Measurements from ENCODE around the gene RUFY3.
"Not testable (repeated sequence)": the region's sequence is repeated elsewhere in the genome, so short reads cannot be mapped to it uniquely, and the experiment has no call there.

The RUFY3 gene

GRCh38 chr4:70818173-70818855 is 96.5 kb downstream of the RUFY3 start:
- H3K36me3 Mint-ChIP-seq (ENCODE audit: low read depth) = peaks cover 44% of the 10 kb centered on the region

GRCh38 chr4:70818921-70819320 is 97.2 kb downstream of the RUFY3 start:
- H3K4me1 Mint-ChIP-seq = peaks cover 11% of the 10 kb centered on the region
- no peak overlapping the region for H3K27ac Mint-ChIP-seq
- ATAC-seq = no peak
- no peak for DNase-seq
- no peaks in the 10 kb centered on the region for H3K9me3 Mint-ChIP-seq
- no peak overlapping the region for H3K4me3 Mint-ChIP-seq
- peaks cover 49% of the 10 kb centered on the region for H3K36me3 Mint-ChIP-seq (ENCODE audit: low read depth)
- H3K27me3 Mint-ChIP-seq = no peaks in the 10 kb centered on the region

More at GRCh38 chr4:70818173-70818855, 96.5 kb downstream of the RUFY3 start:
- ATAC-seq (peak; percentile 68), DNase-seq (no peak)
- no peak overlapping the region for H3K4me3 Mint-ChIP-seq
- H3K4me1 Mint-ChIP-seq = peaks cover 11% of the 10 kb centered on the region
- H3K9me3 Mint-ChIP-seq = no peaks in the 10 kb centered on the region
- H3K27ac Mint-ChIP-seq = no peak overlapping the region
- no peaks in the 10 kb centered on the region for H3K27me3 Mint-ChIP-seq

- Mint-ChIP-seq H3K9me3 (no peaks in the 10 kb centered on the region), H3K27me3 (no peaks in the 10 kb centered on the region), H3K4me3 (no peak overlapping the region), H3K27ac (no peak overlapping the region), H3K36me3 (ENCODE audit: low read depth) (peaks cover 62% of the 10 kb centered on the region), H3K4me1 (peaks cover 3% of the 10 kb centered on the region)
- no peak for ATAC-seq
- DNase-seq = no peak
Observed at GRCh38 chr4:70829015-70829414, 107.3 kb downstream of the RUFY3 start.

DNA sequence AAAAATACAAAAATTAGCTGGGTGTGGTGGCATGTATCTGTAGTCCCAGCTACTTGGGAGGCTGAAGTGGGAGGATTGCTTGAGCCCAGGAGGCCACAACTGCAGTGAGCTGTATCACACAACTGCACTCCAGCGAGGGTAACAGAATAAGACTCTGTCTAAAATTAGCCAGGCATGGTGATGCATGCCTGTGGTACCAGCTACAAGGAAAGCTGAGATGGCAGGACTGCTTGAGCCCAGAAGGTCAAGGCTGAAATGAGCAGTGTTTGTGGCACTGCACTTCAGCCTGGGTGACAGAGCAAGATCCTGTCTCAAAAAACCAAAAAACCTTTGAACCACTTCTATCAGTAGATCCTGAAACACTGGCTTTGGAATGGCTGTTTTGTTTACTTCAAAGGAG is 107.7 kb downstream of the RUFY3 start:
- Mint-ChIP-seq H3K9me3 (no peaks in the 10 kb centered on the region), H3K4me1 (peaks cover 3% of the 10 kb centered on the region), H3K27ac (no peak overlapping the region), H3K27me3 (no peaks in the 10 kb centered on the region), H3K36me3 (ENCODE audit: low read depth) (peaks cover 63% of the 10 kb centered on the region), H3K4me3 (no peak overlapping the region)
- no peak for ATAC-seq
- no peak for DNase-seq

DNA sequence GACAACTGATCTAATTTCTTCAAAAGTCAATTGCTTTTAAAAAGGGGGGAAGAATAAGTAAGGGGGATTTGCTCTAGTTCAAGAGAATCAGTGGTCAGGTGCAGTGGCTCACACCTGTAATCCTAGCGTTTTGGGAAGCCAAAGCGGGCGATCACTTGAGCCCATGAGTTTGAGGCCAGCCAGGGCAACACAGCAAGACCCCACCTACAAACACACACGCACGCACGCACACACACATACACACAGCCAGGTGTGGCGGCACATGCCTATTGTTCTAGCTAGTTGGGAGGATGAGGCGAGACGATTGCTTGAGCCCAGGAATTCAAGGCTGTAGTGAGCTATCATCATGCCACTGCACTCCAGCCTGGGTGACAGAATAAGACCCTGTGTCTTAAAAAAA is 108.3 kb downstream of the RUFY3 start:
- Mint-ChIP-seq H3K4me1 (peaks cover 6% of the 10 kb centered on the region), H3K27me3 (no peaks in the 10 kb centered on the region), H3K9me3 (no peaks in the 10 kb centered on the region), H3K27ac (no peak overlapping the region), H3K4me3 (no peak overlapping the region), H3K36me3 (ENCODE audit: low read depth) (peaks cover 65% of the 10 kb centered on the region)
- DNase-seq (no peak), ATAC-seq (no peak)

GRCh38 chr4:70831293-70831692 is 109.5 kb downstream of the RUFY3 start:
- H3K27ac Mint-ChIP-seq = no peak overlapping the region
- DNase-seq (no peak), ATAC-seq (no peak)
- H3K9me3 Mint-ChIP-seq = no peaks in the 10 kb centered on the region
- H3K4me3 Mint-ChIP-seq = no peak overlapping the region
- H3K27me3 Mint-ChIP-seq = no peaks in the 10 kb centered on the region
- peaks cover 60% of the 10 kb centered on the region for H3K36me3 Mint-ChIP-seq (ENCODE audit: low read depth)
- H3K4me1 Mint-ChIP-seq = peaks cover 11% of the 10 kb centered on the region

- Mint-ChIP-seq H3K27me3 (no peaks in the 10 kb centered on the region), H3K4me3 (no peak overlapping the region), H3K36me3 (ENCODE audit: low read depth) (peaks cover 60% of the 10 kb centered on the region), H3K4me1 (peaks cover 28% of the 10 kb centered on the region), H3K27ac (no peak overlapping the region), H3K9me3 (no peaks in the 10 kb centered on the region)
- DNase-seq (no peak), ATAC-seq (no peak)
Observed at GRCh38 chr4:70833675-70834074, 111.9 kb downstream of the RUFY3 start.

DNA sequence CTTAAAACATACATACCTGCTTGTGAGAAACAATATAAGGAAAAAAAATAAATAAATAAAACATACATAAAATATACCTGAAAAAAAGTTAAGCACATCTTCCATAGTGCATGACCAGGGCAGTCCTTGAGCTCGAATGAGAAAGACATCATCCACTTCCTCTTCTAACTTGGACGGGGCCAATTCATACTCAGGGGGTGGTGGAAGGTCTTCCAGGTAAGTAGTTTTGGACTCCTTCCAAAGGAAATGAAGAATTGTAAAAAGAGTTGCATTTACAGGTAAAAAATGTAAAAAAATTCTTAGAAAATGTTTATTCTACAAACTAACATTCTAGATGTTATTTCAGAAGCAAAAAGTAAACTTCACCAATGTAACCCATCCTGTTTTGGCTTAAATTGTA is 114.3 kb downstream of the RUFY3 start:
- Mint-ChIP-seq H3K9me3 (no peaks in the 10 kb centered on the region), H3K27me3 (no peaks in the 10 kb centered on the region), H3K4me1 (peaks cover 38% of the 10 kb centered on the region), H3K36me3 (ENCODE audit: low read depth) (peaks cover 53% of the 10 kb centered on the region), H3K4me3 (peak overlapping the region; percentile 93), H3K27ac (peak overlapping the region; percentile 55)
- no peak for DNase-seq
- no peak for ATAC-seq

- no peak for ATAC-seq
Observed at GRCh38 chr4:70838204-70838603, 116.4 kb downstream of the RUFY3 start.

GRCh38 chr4:70838666-70839588 is 117.2 kb downstream of the RUFY3 start:
- H3K4me1 Mint-ChIP-seq = peaks cover 63% of the 10 kb centered on the region
- peaks cover 32% of the 10 kb centered on the region for H3K36me3 Mint-ChIP-seq (ENCODE audit: low read depth)
- ATAC-seq (peak; percentile 39), DNase-seq (peak; percentile 70)
- H3K4me3 Mint-ChIP-seq = peak overlapping the region; percentile 93
- no peaks in the 10 kb centered on the region for H3K9me3 Mint-ChIP-seq
- H3K27ac Mint-ChIP-seq = peak overlapping the region; percentile 96
- H3K27me3 Mint-ChIP-seq = no peaks in the 10 kb centered on the region

More at GRCh38 chr4:70838204-70838603, 116.4 kb downstream of the RUFY3 start:
- Mint-ChIP-seq H3K36me3 (ENCODE audit: low read depth) (peaks cover 39% of the 10 kb centered on the region), H3K4me3 (peak overlapping the region; percentile 93), H3K9me3 (no peaks in the 10 kb centered on the region), H3K27me3 (no peaks in the 10 kb centered on the region), H3K27ac (peak overlapping the region; percentile 96), H3K4me1 (peaks cover 57% of the 10 kb centered on the region)
- no peak for DNase-seq

DNA sequence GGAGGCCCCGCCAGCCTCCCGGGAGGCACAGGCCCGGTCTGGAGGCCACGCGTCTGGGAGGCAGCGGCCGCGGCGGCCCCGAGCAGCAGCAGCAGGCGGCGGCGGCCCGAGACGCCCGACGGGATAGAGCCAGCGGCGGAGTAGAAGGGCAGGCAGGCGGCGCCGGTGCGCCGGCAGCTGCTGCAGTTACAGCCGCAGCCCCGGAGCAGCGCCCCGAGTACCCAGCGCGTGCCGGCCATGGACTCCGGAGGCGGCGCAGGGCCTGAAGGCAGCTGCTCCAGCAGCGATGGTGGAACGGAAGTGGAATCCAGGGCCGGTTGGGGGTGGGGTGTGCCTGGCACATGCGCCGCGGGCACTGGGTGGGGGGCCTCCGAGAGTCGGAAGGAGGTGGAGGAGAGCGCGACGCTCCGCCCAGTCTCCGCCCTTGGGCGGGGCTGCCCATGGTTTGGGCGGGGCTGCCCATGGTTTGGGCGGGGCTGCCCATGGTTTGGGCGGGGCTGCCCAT is 117.9 kb downstream of the RUFY3 start, which contains the start of gene GRSF1:
Gene GRSF1 (minus strand): TSS at position 302 of the 505 bp plus-strand sequence. CDS start 63 bp downstream, at position 239.
- Mint-ChIP-seq H3K4me1 (peaks cover 70% of the 10 kb centered on the region), H3K27me3 (no peaks in the 10 kb centered on the region), H3K9me3 (no peaks in the 10 kb centered on the region), H3K36me3 (ENCODE audit: low read depth) (peaks cover 25% of the 10 kb centered on the region), H3K4me3 (peak within 1 kb of the TSS; percentile 93), H3K27ac (peak within 1 kb of the TSS; percentile 96)
- peak; percentile 75 for ATAC-seq
- DNase-seq = peak; percentile 93

GRCh38 chr4:70840137-70840536 is 118.4 kb downstream of the RUFY3 start:
- Mint-ChIP-seq H3K4me1 (peaks cover 71% of the 10 kb centered on the region), H3K4me3 (peak overlapping the region; percentile 40), H3K27ac (peak overlapping the region; percentile 69), H3K36me3 (ENCODE audit: low read depth) (peaks cover 20% of the 10 kb centered on the region)
- ATAC-seq, H3K9me3 Mint-ChIP-seq, H3K27me3 Mint-ChIP-seq: not testable (repeated sequence)
- DNase-seq = peak; percentile 76

DNA sequence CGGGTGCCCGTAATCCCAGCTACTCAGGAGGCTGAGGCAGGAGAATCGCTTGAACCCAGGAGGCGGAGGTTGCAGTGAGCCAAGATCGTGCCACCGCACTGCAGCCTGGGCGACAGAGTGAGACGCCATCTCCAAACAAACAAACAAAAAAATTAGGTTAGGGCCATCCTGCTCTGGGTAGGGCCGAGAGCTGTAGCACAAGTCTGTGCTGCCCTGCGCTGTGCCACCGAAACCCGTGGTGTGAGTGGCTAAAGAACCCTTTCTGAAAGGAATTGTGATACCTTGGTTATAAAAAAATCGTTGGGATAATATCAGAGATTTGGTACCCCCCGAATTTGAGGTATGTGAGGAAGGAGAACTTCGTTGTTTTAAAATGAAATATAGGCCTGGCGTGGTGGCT is 118.9 kb downstream of the RUFY3 start:
- H3K27ac Mint-ChIP-seq, H3K27me3 Mint-ChIP-seq, H3K9me3 Mint-ChIP-seq, ATAC-seq, DNase-seq, H3K4me3 Mint-ChIP-seq: not testable (repeated sequence)
- H3K36me3 Mint-ChIP-seq (ENCODE audit: low read depth) = peaks cover 18% of the 10 kb centered on the region
- H3K4me1 Mint-ChIP-seq = peaks cover 71% of the 10 kb centered on the region

- ATAC-seq (no peak), DNase-seq (no peak)
- Mint-ChIP-seq H3K4me3 (no peak overlapping the region), H3K36me3 (ENCODE audit: low read depth) (peaks cover 14% of the 10 kb centered on the region), H3K27ac (peak overlapping the region; percentile 56), H3K4me1 (peaks cover 66% of the 10 kb centered on the region), H3K27me3 (no peaks in the 10 kb centered on the region), H3K9me3 (no peaks in the 10 kb centered on the region)
Observed at GRCh38 chr4:70841211-70841610, 119.4 kb downstream of the RUFY3 start.
